DOHH2 (cell line): ENCODE measurements around the gene RASGEF1B.

Source experiments
- CTCF ChIP-seq: fragments of 200-600 bp; sonication (generic); IDR thresholded peaks from one replicate; pipeline ENCODE4 v1.5.1; 2014; ENCODE audit warnings: antibody characterized with exemption, mild to moderate bottlenecking, low read depth, low read length; ENCODE audit not compliant: poor library complexity, severe bottlenecking
- EZH2phosphoT487 ChIP-seq: fragments of 200-600 bp; sonication (generic); IDR thresholded peaks from 2 replicates; pipeline ENCODE4 v1.6.1; 2017; ENCODE audit warnings: borderline replicate concordance, mild to moderate bottlenecking, antibody characterized with exemption, low read length, moderate library complexity, mixed read lengths

DNA sequence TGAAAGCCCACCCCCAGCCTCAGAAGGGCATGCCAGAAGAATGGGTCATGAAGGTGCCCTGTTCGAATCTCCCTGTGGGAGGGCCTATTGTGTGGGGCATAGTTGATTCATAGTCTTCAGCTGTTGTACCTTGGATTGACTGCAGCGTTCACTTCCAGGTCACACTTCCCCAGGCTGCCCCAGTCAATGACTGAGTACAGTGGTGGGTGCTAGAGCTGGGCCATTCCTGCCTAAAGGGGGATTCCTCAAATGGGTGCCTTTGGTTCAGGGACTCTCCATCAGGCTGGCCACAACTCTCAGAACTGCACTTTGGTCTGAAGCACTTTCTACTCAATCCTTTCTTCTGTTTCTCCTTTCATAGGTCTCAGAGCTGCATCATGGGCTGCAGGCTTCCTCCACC, 35.0 kb upstream of the RASGEF1B start:
- TF ChIP-seq CTCF = no peak
- no peak for TF ChIP-seq EZH2phosphoT487
